ENCODE data around the gene FOXP4.

FOXP4 gene

GRCh38 chr6:41641352-41641925 is 95.3 kb downstream of the FOXP4 start:
- TF ChIP-seq CTCF (IDR thresholded peaks at IDR 0.05; ENCODE audit: control extremely low read depth, extremely low read depth, low read depth, missing control alignments): no peak
- ChIA-PET POLR2A (no interaction called here), CTCF (interaction anchor here (1.0 kb wide), 1 partner anchor 39 kb away, joined by 3 read pairs; no protein-coding TSS in a partner anchor)
- DNase-seq (ENCODE audit: extremely low spot score): no peak

- CTCF ChIA-PET: no interaction called here
- POLR2A ChIA-PET: no interaction called here
- no peak for TF ChIP-seq CTCF (IDR thresholded peaks at IDR 0.05; ENCODE audit: control extremely low read depth, extremely low read depth, low read depth, missing control alignments)
- no peak for DNase-seq (ENCODE audit: extremely low spot score)
Observed at GRCh38 chr6:41642090-41642959, 96.1 kb downstream of the FOXP4 start.

GRCh38 chr6:41642960-41643898 is 97.0 kb downstream of the FOXP4 start:
- DNase-seq (ENCODE audit: extremely low spot score): no peak
- ChIA-PET CTCF (no interaction called here), POLR2A (no interaction called here)
- TF ChIP-seq CTCF (IDR thresholded peaks at IDR 0.05; ENCODE audit: control extremely low read depth, extremely low read depth, low read depth, missing control alignments): no peak

GRCh38 chr6:41643899-41644269 is 97.7 kb downstream of the FOXP4 start:
- DNase-seq (ENCODE audit: extremely low spot score): no peak
- ChIA-PET CTCF (no interaction called here), POLR2A (no interaction called here)
- TF ChIP-seq CTCF (IDR thresholded peaks at IDR 0.05; ENCODE audit: control extremely low read depth, extremely low read depth, low read depth, missing control alignments): no peak

- no peak for DNase-seq (ENCODE audit: extremely low spot score)
- POLR2A ChIA-PET: no interaction called here
- no peak for TF ChIP-seq CTCF (IDR thresholded peaks at IDR 0.05; ENCODE audit: control extremely low read depth, extremely low read depth, low read depth, missing control alignments)
- CTCF ChIA-PET: no interaction called here
Observed at GRCh38 chr6:41644297-41644879, 98.2 kb downstream of the FOXP4 start.

- ChIA-PET POLR2A (no interaction called here), CTCF (no interaction called here)
- no peak for TF ChIP-seq CTCF (IDR thresholded peaks at IDR 0.05; ENCODE audit: control extremely low read depth, extremely low read depth, low read depth, missing control alignments)
- DNase-seq (ENCODE audit: extremely low spot score): no peak
Observed at GRCh38 chr6:41645007-41645618, 98.9 kb downstream of the FOXP4 start.
